ENCODE results near the gene CELF1.

GRCh38 chr11:47524291-47524874 lies 28.5 kb downstream of the CELF1 start:
- TF ChIP-seq POLR2A (IDR thresholded peaks at IDR 0.05): no peak
- no peak for TF ChIP-seq CTCF (IDR thresholded peaks at IDR 0.05)
